ENCODE data around the gene MAML3. TPM values are rescaled to one million over a fixed set of nuclear protein-coding genes. Genes with fewer than 3 reads are reported as not detected.

MAML3 gene
- total and polyA plus RNA-seq, 2 experiments from 2014 or later: 1.7 to 6.5 TPM

- Mint-ChIP-seq H3K36me3 (ENCODE audit: low read depth) (no peaks in the 10 kb centered on the region), H3K4me1 (peaks cover 34% of the 10 kb centered on the region), H3K27ac (no peak overlapping the region), H3K4me3 (no peak overlapping the region), H3K9me3 (no peaks in the 10 kb centered on the region; the same call in 2 of the 3 replicates), H3K27me3 (ENCODE audit: insufficient read depth, low read depth, poor library complexity) (no peaks in the 10 kb centered on the region)
- no peaks in the 10 kb centered on the region for H3K9me2 ChIP-seq (ENCODE audit: insufficient read depth)
- H3K4me2 ChIP-seq: no peak overlapping the region
- 0 out of 2 replicates have a peak, but pooled peaks cover 4% of the 10 kb centered on the region for H3K79me2 ChIP-seq (replicated peaks; ENCODE audit: insufficient read depth)
- TF ChIP-seq NANOG (IDR thresholded peaks at IDR 0.05; ENCODE audit: borderline replicate concordance) (no peak), JUNB (IDR thresholded peaks at IDR 0.05; ENCODE audit: unreplicated experiment) (no peak), ZNF331 (CRISPR knock-in tag; IDR thresholded peaks at IDR 0.05; ENCODE audit: low read depth) (no peak), EZH2 (IDR thresholded peaks at IDR 0.05; ENCODE audit: low read depth, unreplicated experiment) (no peak), POLR2AphosphoS5 (IDR thresholded peaks at IDR 0.05; ENCODE audit: low read depth) (no peak), ZNF114 (CRISPR knock-in tag; IDR thresholded peaks at IDR 0.05) (no peak), ETS1 (IDR thresholded peaks at IDR 0.05) (no peak), STAT1 (IDR thresholded peaks at IDR 0.05; ENCODE audit: unreplicated experiment) (no peak), EZH2phosphoT487 (IDR thresholded peaks at IDR 0.05; ENCODE audit: unreplicated experiment) (no peak), REST (IDR thresholded peaks at IDR 0.05; ENCODE audit: unreplicated experiment) (no peak)
- H3K36me3 ChIP-seq (ENCODE audit: insufficient read depth): no peaks in the 10 kb centered on the region
- H3K4me3 ChIP-seq: no peak overlapping the region
- no peak overlapping the region for H3K27ac ChIP-seq (ENCODE audit: low read depth)
- H4K20me1 ChIP-seq (replicated peaks; ENCODE audit: insufficient read depth): no peaks in the 10 kb centered on the region
- H3K4me1 ChIP-seq (ENCODE audit: insufficient read depth): peaks cover 33% of the 10 kb centered on the region
- DNase-seq (ENCODE audit: low spot score): no peak
- no peak overlapping the region for H2AFZ ChIP-seq
- no peaks in the 10 kb centered on the region for H3K27me3 ChIP-seq (ENCODE audit: insufficient read depth)
- no peaks in the 10 kb centered on the region for H3F3A ChIP-seq (replicated peaks; ENCODE audit: low read depth)
- ATAC-seq: no peak
These were observed 9.9 kb downstream of the MAML3 start for GRCh38 chr4:140144050-140144449.

- Mint-ChIP-seq H3K27ac (no peak overlapping the region), H3K4me3 (no peak overlapping the region), H3K27me3 (ENCODE audit: insufficient read depth, low read depth, poor library complexity) (no peaks in the 10 kb centered on the region), H3K4me1 (peaks cover 28% of the 10 kb centered on the region), H3K36me3 (ENCODE audit: low read depth) (no peaks in the 10 kb centered on the region), H3K9me3 (no peaks in the 10 kb centered on the region; the same call in 2 of the 3 replicates)
- Histone ChIP-seq H3K27me3 (ENCODE audit: insufficient read depth) (no peaks in the 10 kb centered on the region), H4K20me1 (replicated peaks; ENCODE audit: insufficient read depth) (no peaks in the 10 kb centered on the region), H3K4me1 (ENCODE audit: insufficient read depth) (peaks cover 30% of the 10 kb centered on the region), H3F3A (replicated peaks; ENCODE audit: low read depth) (no peaks in the 10 kb centered on the region), H2AFZ (no peak overlapping the region), H3K4me2 (no peak overlapping the region), H3K27ac (ENCODE audit: low read depth) (no peak overlapping the region), H3K36me3 (ENCODE audit: insufficient read depth) (no peaks in the 10 kb centered on the region), H3K79me2 (replicated peaks; ENCODE audit: insufficient read depth) (0 out of 2 replicates have a peak, but pooled peaks cover 3% of the 10 kb centered on the region), H3K9me2 (ENCODE audit: insufficient read depth) (no peaks in the 10 kb centered on the region), H3K4me3 (no peak overlapping the region)
- DNase-seq (ENCODE audit: low spot score) (no peak), ATAC-seq (no peak)
- TF ChIP-seq CTCF (conservative IDR thresholded peaks at IDR 0.05; ENCODE audit: low read depth in 2 of 2) (no peak), ZNF114 (CRISPR knock-in tag; IDR thresholded peaks at IDR 0.05) (no peak), POLR2AphosphoS5 (IDR thresholded peaks at IDR 0.05; ENCODE audit: low read depth) (no peak), EZH2 (IDR thresholded peaks at IDR 0.05; ENCODE audit: low read depth, unreplicated experiment) (no peak), ETS1 (IDR thresholded peaks at IDR 0.05) (no peak), NANOG (IDR thresholded peaks at IDR 0.05; ENCODE audit: borderline replicate concordance) (no peak), REST (IDR thresholded peaks at IDR 0.05; ENCODE audit: unreplicated experiment) (no peak), CREB1 (CRISPR knock-in tag; IDR thresholded peaks at IDR 0.05; ENCODE audit: low read depth) (no peak), ZNF331 (CRISPR knock-in tag; IDR thresholded peaks at IDR 0.05; ENCODE audit: low read depth) (no peak)
These were observed 12.7 kb downstream of the MAML3 start for GRCh38 chr4:140141210-140141835.
